Stimulated activated CD4-positive, alpha-beta T cell treated with anti-CD3 and anti-CD28 coated beads, Interleukin-1b, Interleukin-23, amount 100 ng/mL, for 48 hours (primary cell): ENCODE data around the gene BATF2.
"Not testable (repeated sequence)": the region's sequence is repeated elsewhere in the genome, so short reads cannot be mapped to it uniquely, and the experiment has no call there.

Experiments
- DNase-seq: peaks from one replicate; pipeline ENCODE4 v3.0.0-alpha.2; 2020

Gene BATF2

DNA sequence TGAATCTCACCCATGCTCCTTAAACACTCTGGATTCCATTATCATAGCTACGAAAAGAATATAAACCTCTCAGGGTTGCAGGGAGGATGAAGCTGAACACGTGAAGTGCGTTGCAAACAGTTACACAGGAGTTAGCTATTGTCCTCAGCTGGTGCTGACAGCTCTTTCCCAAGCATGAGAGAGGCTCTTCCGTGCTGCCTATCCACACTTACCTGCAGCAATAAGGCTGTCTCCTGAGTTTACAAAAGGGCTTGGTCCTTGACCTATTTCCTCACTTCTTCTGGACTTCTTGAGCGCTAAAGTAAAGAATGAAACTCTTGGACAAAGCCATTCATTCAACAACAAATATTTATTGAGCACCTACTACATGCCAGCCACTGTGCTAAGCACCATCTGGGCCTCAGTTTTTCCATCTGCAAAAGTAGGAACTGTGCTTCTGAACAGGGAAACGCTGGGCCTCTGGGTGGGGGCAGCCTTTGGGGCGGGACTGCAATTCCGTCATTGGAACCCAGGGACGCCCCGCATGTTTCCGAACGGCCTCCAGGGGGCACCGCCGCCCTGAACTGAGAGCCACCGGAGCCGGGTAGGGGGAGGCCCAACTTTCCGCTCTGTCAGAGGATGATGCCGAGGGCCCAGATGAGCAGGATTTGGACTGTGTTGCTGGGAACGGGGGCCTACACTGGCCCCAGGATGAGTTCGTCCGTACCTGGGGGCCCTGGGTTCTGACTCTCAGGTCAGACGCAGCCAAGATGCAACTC, 16.5 kb upstream of the BATF2 start:
- peak; percentile 92 for DNase-seq

- no peak for DNase-seq
These were observed 12.1 kb upstream of the BATF2 start for GRCh38 chr11:65008873-65009272.

- DNase-seq: no peak
These were observed 11.2 kb upstream of the BATF2 start for GRCh38 chr11:65008016-65008415.

DNA sequence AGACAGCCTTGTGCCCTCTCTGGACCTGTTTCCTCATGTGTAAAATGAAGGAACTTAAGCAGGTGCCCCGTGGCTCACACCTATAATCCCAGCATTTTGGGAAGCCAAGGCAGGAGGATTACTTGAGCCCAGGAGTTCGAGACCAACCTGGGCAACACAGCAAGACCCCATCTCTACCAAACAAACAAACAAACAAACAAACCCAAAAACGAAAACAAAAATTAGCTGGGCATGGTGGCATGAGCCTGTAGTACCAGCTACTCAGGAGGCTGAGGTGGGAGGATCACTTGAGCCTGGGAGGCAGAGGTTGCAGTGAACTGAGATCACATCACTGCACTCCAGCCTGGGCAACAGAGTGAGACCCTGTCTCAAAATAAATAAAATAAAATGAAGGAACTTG, 7.2 kb upstream of the BATF2 start:
- DNase-seq: not testable (repeated sequence)

GRCh38 chr11:65003282-65003681, 6.5 kb upstream of the BATF2 start:
- no peak for DNase-seq

DNA sequence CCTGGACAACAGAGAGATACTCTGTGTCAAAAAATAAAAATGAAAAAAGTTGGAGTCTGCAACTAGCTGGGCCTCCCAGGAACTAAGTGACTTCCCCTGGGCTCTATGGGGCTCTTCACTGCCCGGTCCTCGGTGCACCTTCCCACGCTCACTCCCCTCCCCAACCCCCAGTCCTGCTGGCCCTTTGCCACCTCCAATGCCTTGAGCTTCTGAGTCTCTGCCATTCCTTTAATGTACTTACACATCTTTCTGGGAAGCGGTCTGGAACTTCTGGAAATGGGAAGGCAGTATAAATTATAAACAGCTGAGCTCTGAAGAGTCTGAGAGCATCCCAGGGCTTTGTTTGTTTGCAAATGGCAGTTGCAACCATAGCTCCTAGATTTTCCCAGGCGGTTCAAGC, 5.9 kb upstream of the BATF2 start:
- no peak for DNase-seq

- DNase-seq: no peak
These were observed 2.7 kb upstream of the BATF2 start for GRCh38 chr11:64999478-64999877.

GRCh38 chr11:64998690-64999431, 2.1 kb upstream of the BATF2 start:
- no peak for DNase-seq

GRCh38 chr11:64998141-64998540, 1.4 kb upstream of the BATF2 start:
- no peak for DNase-seq

DNA sequence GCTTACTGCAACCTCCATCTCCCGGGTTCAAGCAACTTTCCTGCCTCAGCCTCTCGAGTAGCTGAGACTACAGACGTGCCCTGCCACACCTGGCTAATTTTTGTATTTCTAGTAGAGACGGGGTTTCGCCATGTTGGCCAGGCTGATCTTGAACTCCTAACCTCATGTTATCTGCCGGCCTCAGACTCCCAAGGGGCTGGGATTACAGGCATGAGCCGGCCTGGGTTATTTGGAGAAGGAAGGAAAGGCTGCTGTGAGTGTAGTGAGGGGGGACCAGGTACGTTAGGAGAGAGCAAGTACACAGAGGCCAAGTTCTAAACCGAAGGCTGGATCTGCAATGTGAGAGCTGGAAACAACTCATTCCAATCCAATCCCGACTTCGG, 453 bp downstream of the BATF2 start:
- DNase-seq: no peak

DNA sequence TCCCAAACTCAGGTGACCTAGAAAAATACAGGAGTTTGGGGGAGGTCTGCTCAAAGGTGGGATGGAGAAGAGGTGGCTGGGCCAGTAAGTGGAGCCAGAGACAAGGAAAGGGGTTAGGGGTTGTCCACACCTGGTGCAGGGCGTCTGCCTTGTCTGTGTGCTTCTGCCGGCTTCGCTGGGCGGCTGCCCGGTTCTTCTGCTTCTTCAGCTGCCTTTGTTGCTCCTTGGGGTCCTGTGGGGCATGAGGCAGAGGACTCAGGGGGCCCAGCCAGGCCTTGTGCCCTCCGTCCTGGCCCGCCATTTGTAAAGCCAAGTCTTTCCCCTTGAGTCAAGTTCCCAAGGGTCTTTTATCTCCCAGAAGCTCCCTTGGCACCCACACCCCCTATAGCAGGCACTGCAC, 2.5 kb downstream of the BATF2 start:
- no peak for DNase-seq

- DNase-seq: no peak
These were observed 6.4 kb downstream of the BATF2 start for GRCh38 chr11:64990222-64990923.

DNA sequence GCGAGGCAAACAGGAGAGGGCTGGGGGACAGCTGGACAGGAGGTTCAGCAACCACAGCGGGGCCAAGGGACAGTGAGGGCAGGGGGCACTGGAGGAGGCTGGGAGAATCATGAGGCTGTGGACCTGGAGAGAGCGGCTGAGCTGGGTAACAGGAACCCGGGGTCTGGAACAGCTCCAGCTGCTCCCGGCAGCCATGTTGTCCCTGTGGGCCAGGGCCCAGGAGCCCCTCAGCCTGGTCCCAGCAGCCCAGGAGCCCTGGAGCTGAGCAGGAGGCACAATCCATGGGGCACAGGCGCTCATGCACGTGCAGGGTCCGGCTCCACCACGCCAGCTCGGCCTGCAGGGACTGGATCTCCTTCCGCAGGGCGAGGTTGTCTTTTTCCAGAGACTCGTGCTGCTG, 7.4 kb downstream of the BATF2 start:
- DNase-seq: no peak

DNA sequence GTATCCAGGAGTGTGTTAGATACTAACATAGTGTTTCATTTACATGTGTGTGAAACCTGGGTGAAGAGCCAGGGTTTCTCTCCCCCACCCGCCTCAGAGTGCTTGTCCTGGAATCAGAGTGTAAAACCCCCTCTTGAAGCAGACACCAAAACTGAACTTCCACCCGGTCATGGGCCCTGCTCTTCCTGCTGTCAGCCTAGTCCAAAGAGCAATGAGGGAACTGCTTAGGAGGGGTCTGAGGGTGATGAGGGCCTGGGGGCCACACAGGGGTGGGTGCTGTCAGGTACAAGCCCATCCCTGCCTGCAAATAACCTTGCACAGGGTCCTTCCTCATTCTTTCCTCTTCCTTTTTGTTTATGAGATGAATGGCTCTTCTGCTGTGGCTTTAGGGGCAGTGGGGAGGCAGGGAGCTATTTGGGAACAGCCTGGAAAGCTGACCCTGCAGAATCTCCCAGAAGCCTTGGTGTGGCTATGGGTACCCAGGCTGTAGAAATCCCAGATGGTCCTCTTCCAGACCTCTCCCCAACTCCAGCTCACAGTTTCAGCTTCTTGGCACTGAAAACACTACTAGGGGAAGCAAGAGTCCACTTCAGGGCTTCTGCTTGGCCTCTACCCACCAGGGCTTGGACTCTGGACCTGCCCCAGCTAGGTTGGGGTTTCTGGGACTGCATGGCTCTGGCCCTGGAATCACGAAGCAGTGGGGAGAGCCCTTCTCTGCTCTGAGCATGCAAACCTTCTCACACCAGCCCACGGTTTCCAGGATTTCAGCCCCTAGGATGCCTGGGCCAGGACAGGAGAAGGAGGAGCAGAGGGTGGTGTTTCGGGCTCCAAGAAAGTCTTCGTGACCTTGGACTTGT, 8.5 kb downstream of the BATF2 start:
- DNase-seq: no peak

DNA sequence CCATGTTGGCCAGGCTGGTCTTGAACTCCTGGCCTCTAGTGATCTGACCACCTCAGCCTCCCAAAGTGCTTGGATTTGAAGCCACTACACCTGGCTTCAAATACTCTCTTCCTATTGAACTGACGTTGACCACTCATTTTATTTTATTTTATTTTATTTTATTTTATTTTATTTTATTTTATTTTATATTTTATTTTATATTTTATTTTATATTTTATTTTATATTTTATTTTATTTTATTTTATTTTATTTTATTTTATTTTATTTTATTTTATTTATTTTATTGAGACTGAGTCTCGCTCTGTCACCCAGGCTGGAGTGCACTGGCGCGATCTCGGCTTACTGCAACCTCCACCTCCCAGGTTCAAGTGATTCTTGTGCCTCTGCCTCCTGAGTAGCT, 13.4 kb downstream of the BATF2 start:
- DNase-seq: not testable (repeated sequence)

- DNase-seq: no peak
These were observed 20.1 kb downstream of the BATF2 start for GRCh38 chr11:64976651-64977050.

DNA sequence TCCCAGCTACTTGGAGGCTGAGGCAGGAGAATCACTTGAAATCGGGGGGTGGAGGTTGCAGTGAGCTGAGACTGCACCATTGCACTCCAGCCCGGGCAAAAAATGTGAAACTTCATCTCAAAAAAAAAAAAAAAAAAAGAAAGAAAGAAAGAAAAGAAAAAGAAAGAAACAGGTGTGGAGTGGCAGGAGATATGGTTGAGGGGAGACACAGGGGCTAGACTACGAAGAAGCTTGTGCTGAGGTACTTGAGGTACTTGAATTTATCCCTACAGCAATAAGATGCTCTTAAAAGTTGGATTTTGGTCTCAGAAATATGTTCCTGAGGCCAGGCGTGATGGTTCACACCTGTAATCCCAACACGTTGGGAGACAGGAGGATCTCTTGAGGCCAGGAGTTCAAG, 22.6 kb downstream of the BATF2 start:
- DNase-seq: no peak

- peak; percentile 92 for DNase-seq
These were observed 25.1 kb downstream of the BATF2 start, which contains the start of gene MAJIN for GRCh38 chr11:64971421-64972233. MAJIN (minus strand) TSS chr11:64972108; CDS start chr11:64959405, 12,703 bp downstream.

GRCh38 chr11:64970731-64971151, 26.0 kb downstream of the BATF2 start:
- DNase-seq: peak; percentile 46

- no peak for DNase-seq
These were observed 27.6 kb downstream of the BATF2 start for GRCh38 chr11:64969209-64969608.

DNA sequence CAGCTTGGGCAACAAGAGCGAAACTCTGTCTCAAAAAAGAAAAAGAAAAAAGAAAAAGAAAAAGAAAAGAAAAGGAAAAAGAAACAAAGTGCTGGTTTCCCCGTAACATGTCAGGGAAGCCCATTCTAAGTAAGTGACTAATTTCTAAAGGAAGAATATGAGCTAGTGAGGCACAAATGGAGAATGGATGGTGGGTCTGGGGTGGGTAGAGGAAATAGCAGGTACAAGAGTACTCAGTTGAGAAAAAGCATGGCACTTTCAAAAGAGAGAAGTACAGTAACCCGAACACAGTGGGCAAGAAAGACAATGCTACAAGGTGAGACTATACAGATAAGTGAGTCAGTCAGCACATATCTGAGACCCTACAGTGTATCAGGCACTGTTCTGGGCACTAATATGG, 29.4 kb downstream of the BATF2 start:
- DNase-seq: no peak

DNA sequence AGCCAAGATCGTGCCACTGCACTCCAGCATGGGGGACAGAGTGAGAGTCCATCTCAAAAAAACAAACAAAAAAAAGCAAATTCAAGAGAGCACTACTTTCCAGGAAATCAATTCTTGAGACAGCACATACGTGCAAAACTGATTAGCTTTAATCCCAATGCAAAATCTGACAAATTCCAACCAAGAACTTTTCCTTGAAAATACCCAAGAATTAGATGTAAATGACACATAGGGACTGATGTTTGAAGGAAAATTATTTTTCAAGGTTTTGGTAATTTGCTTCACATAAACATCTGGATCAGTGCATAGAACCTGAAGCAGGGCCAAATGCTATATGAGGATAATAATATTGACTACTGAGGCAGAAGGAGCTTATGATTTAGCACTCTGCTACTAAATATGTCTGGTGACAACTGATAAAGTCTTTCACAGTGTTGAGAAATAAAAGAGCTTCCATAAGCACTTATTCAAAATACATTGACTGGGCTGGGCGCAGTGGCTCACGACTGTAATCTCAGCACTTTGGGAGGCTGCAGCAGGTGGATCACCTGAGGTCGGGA, 33.6 kb downstream of the BATF2 start:
- DNase-seq: no peak
